Measurements from ENCODE around the gene MESP2. TPM values are rescaled to one million over a fixed set of nuclear protein-coding genes. Genes with fewer than 3 reads are reported as not detected.

The MESP2 gene
- total RNA-seq, 1 donor from 2014 or later = 0.13 TPM

- intact Hi-C loops (cut with DNase I) = no loop called here
- DNase-seq (no peak), ATAC-seq (ENCODE audit: poor library complexity) (no peak)
These were observed 14.5 kb downstream of the MESP2 start for GRCh38 chr15:89790661-89791060.

GRCh38 chr15:89792106-89792805, 16.1 kb downstream of the MESP2 start:
- ATAC-seq (ENCODE audit: poor library complexity) (no peak), DNase-seq (no peak)
- intact Hi-C loops (cut with DNase I) = no loop called here

- DNase-seq (no peak), ATAC-seq (ENCODE audit: poor library complexity) (peak; percentile 56)
- intact Hi-C loops (cut with DNase I) = no loop called here
These were observed 18.6 kb downstream of the MESP2 start for GRCh38 chr15:89794627-89795241.

GRCh38 chr15:89795996-89796395, 19.9 kb downstream of the MESP2 start:
- ATAC-seq (ENCODE audit: poor library complexity) = no peak
- intact Hi-C loops (cut with DNase I) = no loop called here
- DNase-seq = no peak

GRCh38 chr15:89797678-89798201, 21.6 kb downstream of the MESP2 start:
- DNase-seq (no peak), ATAC-seq (ENCODE audit: poor library complexity) (no peak)
- intact Hi-C loops (cut with DNase I) = no loop called here

- no peak for ATAC-seq (ENCODE audit: poor library complexity)
- no peak for DNase-seq
- intact Hi-C loops (cut with DNase I) = no loop called here
These were observed 23.1 kb downstream of the MESP2 start for GRCh38 chr15:89799011-89799911.

GRCh38 chr15:89799918-89800498, 23.9 kb downstream of the MESP2 start:
- ATAC-seq (ENCODE audit: poor library complexity) (no peak), DNase-seq (no peak)
- intact Hi-C loops (cut with DNase I) = no loop called here

- no peak for ATAC-seq (ENCODE audit: poor library complexity)
These were observed 25.5 kb downstream of the MESP2 start for GRCh38 chr15:89801471-89802195.

GRCh38 chr15:89802231-89802928, 26.2 kb downstream of the MESP2 start:
- DNase-seq (no peak), ATAC-seq (ENCODE audit: poor library complexity) (no peak)
- intact Hi-C loops (cut with DNase I) = no loop called here

More at GRCh38 chr15:89801471-89802195, 25.5 kb downstream of the MESP2 start:
- intact Hi-C loops (cut with DNase I) = no loop called here
- no peak for DNase-seq

- intact Hi-C loops (cut with DNase I) = no loop called here
- ATAC-seq (ENCODE audit: poor library complexity) = no peak
- DNase-seq = no peak
These were observed 27.1 kb downstream of the MESP2 start for GRCh38 chr15:89802986-89803824.

- no peak for ATAC-seq (ENCODE audit: poor library complexity)
- intact Hi-C loops (cut with DNase I) = no loop called here
These were observed 28.0 kb downstream of the MESP2 start for GRCh38 chr15:89803941-89804800.

GRCh38 chr15:89805241-89806209, 29.4 kb downstream of the MESP2 start:
- no peak for DNase-seq
- ATAC-seq (ENCODE audit: poor library complexity) = no peak
- intact Hi-C loops (cut with DNase I) = no loop called here

More at GRCh38 chr15:89803941-89804800, 28.0 kb downstream of the MESP2 start:
- no peak for DNase-seq

GRCh38 chr15:89806210-89806558, 30.1 kb downstream of the MESP2 start:
- DNase-seq (no peak), ATAC-seq (ENCODE audit: poor library complexity) (no peak)
- intact Hi-C loops (cut with DNase I) = no loop called here

GRCh38 chr15:89806559-89807550, 30.7 kb downstream of the MESP2 start:
- DNase-seq = no peak
- ATAC-seq (ENCODE audit: poor library complexity) = no peak
- intact Hi-C loops (cut with DNase I) = no loop called here

All from Right ventricle myocardium superior (tissue), 1 donor.